HG03378 (cell line): ENCODE data around the gene GNAI1.
A peak's percentile ranks its signal among the peaks of the same experiment; 100 is the strongest.

ENCODE experiments used
- ATAC-seq: cut with Tn5 transposase; IDR thresholded peaks from one replicate; pipeline ENCODE4 v1.9.1; 2021; ENCODE audit warnings: mild to moderate bottlenecking, moderate library complexity; ENCODE audit not compliant: unreplicated experiment

GNAI1 gene

GRCh38 chr7:80131675-80132435 lies 2.8 kb upstream of the GNAI1 start:
- no peak for ATAC-seq

- no peak for ATAC-seq
These were observed 2.0 kb upstream of the GNAI1 start for GRCh38 chr7:80132594-80132993.

- ATAC-seq: no peak
These were observed 1.1 kb upstream of the GNAI1 start for GRCh38 chr7:80133361-80134114.

- ATAC-seq: no peak
These were observed 506 bp upstream of the GNAI1 start for GRCh38 chr7:80134115-80134535.

GRCh38 chr7:80135309-80136104 lies 876 bp downstream of the GNAI1 start:
- no peak for ATAC-seq

- ATAC-seq: peak; percentile 78
These were observed 1.8 kb downstream of the GNAI1 start for GRCh38 chr7:80136261-80137055.

- ATAC-seq: no peak
These were observed 2.8 kb downstream of the GNAI1 start for GRCh38 chr7:80137410-80137809.

- ATAC-seq: no peak
These were observed 4.6 kb downstream of the GNAI1 start for GRCh38 chr7:80139236-80139635.

- ATAC-seq: no peak
These were observed 5.8 kb downstream of the GNAI1 start for GRCh38 chr7:80140388-80140787.

GRCh38 chr7:80141376-80141775 lies 6.7 kb downstream of the GNAI1 start:
- no peak for ATAC-seq

- ATAC-seq: no peak
These were observed 8.4 kb downstream of the GNAI1 start for GRCh38 chr7:80142853-80143580.

- ATAC-seq: no peak
These were observed 11.3 kb downstream of the GNAI1 start for GRCh38 chr7:80145780-80146422.

GRCh38 chr7:80146545-80147182 lies 12.0 kb downstream of the GNAI1 start:
- no peak for ATAC-seq

- no peak for ATAC-seq
These were observed 13.1 kb downstream of the GNAI1 start for GRCh38 chr7:80147543-80148391.

- ATAC-seq: peak; percentile 12
These were observed 16.1 kb downstream of the GNAI1 start for GRCh38 chr7:80150611-80151273.

GRCh38 chr7:80151274-80151665 lies 16.6 kb downstream of the GNAI1 start:
- peak; percentile 93 for ATAC-seq

GRCh38 chr7:80153446-80153845 lies 18.8 kb downstream of the GNAI1 start:
- no peak for ATAC-seq
